GM19025 (cell line): ENCODE measurements around the gene HCN3.

Source experiments
- ATAC-seq: cut with Tn5 transposase; IDR thresholded peaks from one replicate; pipeline ENCODE4 v1.9.1; 2021; ENCODE audit warnings: mild to moderate bottlenecking, low read depth, moderate library complexity; ENCODE audit not compliant: unreplicated experiment

Gene HCN3

DNA sequence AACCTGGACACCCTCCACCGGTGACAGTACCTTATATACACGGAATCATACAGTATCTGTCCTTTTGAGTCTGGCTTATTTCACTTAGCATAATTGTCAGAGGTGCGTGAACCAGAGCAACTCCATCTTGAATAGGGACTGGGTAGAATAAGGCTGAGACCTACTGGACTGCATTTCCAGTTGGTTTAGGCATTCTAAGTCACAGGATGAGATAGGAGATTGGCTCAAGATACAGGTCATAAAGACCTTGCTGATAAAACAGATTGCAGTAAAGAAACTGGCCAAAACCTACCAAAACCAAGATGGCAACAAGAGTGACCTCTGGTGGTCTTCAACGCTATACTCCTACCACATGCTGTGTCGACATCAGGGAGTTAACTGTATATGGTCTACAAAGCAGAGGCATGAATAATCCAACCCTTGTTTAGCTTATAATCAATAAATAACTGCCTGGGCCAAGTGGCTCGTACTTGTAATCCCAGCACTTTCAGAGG is 30.0 kb downstream of the HCN3 start:
- no peak for ATAC-seq

DNA sequence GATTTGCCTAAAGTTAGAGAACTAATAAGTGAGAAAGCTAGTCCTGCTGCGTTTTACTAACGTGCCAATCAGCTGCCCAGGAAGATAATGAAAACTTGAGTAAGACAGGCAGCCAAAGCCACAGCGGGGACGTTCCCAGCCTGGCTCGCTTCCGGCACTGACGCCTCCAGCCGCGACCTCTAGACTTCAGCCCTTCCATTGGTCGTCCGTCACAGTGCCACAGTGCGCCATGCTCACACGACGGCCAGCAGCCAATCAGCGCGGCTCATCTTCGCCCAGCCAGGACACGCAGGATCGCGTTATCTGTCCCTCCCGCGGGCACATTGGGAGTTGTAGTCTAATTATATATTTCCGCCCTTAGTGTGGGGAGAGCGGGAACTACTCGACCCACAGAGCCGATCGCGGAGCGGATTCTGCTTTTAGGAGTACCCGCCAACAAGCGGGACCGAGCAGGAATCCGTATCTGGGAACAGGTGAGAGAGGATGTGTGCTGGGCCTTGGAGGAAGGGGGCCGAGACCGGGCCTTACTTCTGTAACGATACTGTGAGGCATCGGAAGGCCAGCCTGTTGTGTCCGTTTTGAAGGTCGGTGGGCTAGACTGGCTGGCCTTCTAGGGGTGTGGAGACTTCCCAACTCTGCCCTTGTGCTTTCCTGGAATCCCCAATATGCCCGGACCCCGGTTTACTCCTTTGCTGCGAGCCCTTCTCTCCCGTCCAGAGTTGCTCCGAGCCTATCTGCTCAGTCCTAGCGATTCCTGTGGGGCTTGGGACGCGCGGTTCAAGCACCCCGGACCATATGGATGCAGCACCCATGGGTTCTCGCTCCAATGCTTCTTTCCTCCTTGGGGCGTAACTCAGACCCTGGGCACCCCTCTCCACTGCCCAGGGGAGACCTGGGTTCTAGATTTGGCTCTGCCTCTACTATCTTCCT is 31.5 kb downstream of the HCN3 start, which contains the start of gene FDPS:
FDPS (plus strand) TSS at position 374 of the 930 bp plus-strand sequence. CDS start 924 bp downstream, outside the sequence.
- peak; percentile 93 for ATAC-seq

DNA sequence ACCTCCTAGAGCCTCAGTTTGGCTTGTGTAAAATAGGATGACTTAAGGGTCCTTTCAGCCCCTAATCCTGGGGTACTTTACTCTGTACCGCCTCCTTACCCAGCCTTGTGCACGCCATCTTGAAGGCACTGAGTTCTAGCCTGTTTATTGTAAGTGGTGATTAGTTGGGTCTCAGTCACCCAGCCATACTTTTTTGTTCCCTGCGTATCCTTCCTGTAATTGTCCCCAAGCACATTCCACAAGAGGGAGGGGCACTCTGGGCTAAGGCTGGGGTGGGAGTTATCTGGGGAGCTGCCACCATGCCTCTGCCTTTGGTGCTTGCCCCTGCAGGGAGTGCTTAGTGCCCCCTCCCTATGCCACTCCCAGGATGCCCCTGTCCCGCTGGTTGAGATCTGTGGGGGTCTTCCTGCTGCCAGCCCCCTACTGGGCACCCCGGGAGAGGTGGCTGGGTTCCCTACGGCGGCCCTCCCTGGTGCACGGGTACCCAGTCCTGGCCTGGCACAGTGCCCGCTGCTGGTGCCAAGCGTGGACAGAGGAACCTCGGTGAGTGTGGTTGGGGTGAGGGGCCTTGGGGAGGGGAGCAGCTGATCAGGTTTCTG is 32.3 kb downstream of the HCN3 start:
- no peak for ATAC-seq

DNA sequence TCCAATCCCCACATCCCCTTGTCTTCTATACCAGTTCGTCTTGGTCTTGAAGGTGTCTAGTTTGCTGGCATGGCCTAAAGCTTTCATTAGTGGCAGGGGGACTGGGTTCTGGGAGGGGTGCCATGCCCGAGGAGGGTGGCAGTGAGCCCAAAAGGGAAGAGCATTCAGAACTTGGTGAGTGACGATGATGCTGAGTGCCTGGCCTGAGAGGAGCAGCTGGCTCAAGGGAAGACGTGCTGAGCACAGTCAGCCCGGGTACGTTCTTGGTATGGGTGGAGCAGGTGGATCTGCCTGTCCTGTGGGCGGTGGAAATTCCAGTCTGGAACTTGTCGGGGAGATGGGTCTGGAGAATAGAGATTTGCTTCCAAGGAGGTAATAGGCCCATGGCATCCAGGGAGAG is 36.0 kb downstream of the HCN3 start:
- no peak for ATAC-seq

DNA sequence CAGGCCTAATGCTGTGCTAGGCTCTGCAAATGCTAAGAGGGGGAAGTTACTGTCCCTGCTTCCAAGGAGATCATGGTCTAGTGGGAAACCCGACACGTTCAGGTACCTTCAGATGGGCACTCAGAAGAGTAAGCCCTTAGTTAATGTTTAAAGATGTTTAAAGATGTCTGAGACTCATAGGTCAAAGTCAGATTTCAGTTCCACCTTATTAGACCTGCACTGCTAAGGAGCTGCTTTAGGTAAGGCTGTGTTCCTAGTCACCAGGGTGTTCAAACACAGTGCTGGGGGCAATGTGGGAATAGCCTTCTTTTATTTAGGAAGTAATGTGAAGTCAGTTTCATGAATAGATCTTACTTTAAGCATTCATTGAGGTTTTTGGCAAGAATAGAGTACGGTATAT is 39.7 kb downstream of the HCN3 start:
- no peak for ATAC-seq

DNA sequence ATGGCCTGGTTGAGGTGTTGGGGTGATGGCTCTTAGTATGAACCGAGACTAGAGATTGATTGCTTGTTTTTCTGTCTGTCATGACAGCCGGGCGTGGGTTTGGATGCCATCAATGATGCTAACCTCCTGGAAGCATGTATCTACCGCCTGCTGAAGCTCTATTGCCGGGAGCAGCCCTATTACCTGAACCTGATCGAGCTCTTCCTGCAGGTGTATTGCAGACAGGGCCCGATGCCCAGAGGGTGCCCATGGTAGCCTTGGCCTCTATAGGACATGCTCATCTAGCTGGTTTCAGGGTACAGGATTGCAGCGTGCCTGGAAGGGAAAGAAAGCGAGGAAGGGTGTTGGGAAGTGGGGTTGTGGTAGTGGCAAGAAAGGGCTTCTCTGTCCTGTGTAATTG is 40.8 kb downstream of the HCN3 start:
- no peak for ATAC-seq

DNA sequence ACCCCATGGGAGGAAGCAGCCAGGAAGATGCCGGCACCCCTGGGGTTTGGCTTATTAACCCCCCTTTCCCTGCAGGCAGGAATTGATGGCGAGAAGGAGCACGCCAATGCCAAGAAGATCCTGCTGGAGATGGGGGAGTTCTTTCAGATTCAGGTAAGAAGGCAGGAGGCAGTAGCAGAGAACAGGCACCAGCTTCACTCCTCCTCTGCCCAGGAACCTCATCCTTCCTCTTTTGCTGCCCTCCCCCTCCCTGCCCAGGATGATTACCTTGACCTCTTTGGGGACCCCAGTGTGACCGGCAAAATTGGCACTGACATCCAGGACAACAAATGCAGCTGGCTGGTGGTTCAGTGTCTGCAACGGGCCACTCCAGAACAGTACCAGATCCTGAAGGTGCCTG is 42.3 kb downstream of the HCN3 start:
- no peak for ATAC-seq

DNA sequence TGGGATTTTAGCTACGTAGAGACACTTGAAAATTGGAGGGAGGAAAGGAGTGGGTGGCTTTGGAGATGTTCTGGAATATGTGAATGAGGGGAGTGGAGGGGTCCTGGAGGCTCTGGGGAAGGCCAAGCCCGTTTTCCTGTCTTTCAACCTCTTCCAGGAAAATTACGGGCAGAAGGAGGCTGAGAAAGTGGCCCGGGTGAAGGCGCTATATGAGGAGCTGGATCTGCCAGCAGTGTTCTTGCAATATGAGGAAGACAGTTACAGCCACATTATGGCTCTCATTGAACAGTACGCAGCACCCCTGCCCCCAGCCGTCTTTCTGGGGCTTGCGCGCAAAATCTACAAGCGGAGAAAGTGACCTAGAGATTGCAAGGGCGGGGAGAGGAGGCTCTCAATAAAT is 43.0 kb downstream of the HCN3 start:
- no peak for ATAC-seq

DNA sequence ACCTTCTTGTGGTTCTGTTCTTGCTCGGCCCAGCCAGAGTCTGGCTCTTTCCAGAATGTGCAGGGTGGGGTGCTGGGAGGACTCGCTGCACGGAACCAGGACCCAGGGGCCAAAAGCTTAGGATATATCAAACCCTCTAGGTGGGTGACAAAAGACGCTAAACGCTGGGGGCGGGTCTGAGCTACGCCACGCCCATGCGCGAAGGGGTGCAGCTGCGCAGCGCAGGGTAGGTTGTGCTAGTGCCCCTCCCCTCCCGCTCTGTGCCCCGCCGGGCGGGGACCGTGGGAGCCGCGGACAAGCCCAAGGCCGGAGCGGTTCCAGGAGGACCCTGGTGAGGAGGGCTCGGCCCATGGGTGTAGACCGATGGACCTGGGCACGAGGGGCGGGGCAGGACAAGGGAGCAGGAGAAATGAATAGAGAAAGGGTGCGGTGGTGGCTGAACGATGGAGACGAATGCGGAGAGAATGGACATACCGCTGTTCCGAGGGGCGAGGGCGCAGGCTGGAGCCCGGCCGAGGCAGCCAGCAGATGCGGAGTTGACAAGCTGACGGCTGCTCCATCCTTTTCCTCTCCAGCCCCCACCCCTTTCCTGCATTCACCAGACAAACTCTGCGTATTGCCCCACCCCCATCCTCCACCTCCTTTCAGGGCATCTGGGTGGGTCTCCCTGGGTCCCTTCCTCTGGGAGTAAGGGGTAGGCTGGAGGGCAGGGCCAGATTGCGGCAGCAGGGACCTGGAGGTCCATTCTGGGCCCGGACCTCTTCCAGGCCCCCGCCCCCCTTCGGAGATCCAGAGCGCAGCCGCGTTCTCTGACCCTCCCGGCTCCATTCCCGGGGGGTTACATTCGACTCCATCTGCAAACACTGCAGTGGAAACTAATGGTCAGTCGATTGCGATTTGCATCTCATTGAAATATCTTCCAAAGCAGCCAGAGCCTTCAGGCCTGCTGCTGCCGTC is 43.7 kb downstream of the HCN3 start, which contains the start of gene RUSC1:
RUSC1 (plus strand) TSS at position 234 of the 957 bp plus-strand sequence. CDS start 880 bp downstream, outside the sequence.
- ATAC-seq = no peak

DNA sequence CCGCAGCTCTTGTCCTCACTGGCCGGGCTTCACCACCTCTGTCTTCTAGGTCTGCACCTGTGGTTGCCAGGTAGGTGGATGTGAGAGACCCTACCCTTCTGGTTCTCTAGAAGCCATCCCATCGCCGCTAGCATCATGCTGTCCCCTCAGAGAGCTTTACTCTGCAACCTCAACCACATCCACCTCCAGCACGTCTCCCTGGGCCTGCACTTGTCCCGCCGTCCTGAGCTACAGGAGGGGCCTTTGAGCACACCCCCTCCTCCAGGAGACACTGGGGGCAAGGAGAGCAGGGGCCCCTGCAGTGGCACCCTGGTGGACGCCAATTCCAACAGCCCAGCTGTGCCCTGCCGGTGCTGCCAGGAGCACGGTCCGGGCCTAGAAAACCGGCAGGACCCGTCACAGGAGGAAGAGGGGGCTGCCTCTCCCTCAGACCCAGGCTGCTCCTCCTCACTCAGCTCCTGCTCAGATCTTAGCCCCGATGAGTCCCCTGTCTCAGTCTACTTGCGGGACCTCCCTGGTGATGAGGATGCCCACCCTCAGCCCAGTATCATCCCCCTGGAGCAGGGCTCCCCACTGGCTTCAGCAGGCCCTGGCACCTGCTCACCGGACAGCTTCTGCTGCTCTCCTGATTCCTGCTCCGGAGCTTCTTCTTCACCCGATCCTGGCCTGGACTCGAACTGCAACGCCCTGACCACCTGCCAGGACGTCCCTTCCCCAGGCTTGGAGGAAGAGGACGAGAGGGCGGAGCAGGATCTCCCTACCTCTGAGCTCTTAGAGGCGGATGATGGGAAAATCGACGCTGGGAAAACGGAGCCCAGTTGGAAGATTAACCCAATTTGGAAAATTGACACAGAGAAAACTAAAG is 44.6 kb downstream of the HCN3 start:
- ATAC-seq = no peak

DNA sequence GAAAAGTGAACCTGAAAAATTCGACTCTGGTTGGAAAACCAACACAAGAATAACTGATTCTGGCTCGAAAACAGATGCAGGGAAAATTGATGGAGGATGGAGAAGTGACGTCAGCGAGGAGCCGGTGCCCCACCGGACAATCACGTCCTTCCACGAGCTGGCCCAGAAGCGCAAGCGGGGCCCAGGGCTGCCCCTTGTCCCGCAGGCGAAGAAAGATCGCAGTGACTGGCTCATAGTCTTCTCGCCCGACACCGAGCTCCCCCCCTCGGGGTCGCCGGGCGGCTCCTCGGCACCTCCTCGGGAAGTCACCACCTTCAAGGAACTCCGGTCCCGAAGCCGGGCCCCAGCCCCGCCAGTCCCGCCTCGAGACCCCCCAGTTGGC is 45.3 kb downstream of the HCN3 start:
- no peak for ATAC-seq

DNA sequence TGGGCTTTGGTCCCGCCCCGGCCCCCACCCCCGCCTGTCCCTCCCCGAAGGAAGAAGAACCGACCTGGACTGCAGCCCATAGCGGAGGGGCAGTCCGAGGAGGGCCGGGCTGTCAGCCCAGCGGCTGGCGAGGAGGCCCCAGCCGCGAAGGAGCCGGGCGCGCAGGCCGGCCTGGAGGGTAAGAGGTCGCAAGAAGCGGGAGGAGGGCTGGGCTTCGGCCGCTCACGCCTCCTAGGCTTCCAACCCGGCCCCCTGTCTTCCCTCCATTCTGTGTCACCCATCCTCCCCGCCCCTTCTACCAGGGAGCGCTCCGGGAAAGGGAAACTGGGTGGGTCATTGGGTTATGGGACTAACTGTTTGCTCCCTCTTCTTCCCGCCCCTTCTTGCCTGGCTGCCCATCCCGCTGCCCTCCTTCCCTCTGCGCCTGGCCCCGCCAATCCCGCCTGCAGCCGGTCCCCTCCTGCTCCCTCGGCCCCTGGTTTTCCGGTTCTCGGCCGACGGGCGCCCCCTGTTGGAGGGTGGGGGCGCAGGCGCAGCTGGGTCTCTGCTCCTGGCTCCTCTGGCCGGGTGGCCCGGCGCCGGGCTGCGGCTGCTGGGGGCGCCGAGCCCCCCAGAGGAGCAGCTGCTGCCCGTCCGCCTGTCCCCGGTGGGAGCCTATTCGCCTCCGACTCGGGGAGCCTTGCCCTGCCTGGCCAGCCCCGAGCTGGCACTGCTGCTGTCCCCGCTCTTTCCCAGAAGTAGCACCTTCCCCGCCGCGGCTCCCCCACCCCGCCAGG is 45.9 kb downstream of the HCN3 start:
- no peak for ATAC-seq

DNA sequence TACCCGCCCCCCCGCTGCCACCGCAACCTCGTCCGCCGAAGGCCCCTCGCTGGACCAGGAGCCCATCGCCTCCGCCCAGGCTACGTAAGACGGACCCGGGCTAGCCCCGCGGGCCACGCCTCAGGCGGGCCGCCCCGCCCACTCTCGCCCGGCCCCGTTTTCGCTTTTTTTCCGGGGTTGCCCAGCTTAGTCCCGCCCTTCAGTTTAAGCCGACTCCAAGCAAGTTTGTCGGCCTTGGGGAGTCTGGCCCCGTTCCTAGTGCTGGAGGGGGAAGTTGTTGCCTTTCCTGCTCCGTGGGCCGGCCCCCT is 46.4 kb downstream of the HCN3 start:
- peak; percentile 32 for ATAC-seq

DNA sequence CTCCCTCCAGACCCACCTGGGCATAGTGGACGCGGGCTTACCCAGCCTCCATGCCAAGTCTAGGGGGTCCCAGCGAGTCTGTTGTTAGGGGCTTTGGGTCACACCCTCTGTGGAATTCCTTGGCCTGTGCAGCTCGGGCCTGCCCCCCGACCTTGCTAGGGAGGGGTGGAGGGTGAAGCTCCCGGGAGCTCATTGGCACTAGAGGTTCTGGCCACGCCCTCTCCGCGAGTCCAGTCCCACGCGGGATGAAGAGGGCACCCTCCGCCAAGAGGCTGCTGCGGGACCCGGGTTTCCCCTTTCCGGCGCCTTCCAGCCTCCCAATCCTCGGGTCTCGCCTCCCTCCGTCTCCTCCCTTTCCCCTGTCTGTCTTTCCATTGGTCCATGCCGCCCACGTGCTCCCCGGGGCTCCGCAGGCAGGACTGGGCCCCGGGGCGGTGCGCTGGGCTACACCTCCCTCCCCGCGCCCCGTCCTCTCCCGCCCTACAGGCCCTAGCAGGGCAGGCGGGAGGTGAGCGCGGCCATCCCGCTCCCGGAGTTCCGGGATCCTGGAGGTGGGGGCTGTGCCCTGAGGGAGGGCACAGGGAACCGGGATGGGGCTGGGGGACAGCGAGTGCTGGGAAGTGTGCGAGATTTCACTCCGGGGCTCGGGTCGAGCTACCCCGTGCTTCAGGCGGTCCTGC is 46.9 kb downstream of the HCN3 start:
- ATAC-seq = peak; percentile 71

DNA sequence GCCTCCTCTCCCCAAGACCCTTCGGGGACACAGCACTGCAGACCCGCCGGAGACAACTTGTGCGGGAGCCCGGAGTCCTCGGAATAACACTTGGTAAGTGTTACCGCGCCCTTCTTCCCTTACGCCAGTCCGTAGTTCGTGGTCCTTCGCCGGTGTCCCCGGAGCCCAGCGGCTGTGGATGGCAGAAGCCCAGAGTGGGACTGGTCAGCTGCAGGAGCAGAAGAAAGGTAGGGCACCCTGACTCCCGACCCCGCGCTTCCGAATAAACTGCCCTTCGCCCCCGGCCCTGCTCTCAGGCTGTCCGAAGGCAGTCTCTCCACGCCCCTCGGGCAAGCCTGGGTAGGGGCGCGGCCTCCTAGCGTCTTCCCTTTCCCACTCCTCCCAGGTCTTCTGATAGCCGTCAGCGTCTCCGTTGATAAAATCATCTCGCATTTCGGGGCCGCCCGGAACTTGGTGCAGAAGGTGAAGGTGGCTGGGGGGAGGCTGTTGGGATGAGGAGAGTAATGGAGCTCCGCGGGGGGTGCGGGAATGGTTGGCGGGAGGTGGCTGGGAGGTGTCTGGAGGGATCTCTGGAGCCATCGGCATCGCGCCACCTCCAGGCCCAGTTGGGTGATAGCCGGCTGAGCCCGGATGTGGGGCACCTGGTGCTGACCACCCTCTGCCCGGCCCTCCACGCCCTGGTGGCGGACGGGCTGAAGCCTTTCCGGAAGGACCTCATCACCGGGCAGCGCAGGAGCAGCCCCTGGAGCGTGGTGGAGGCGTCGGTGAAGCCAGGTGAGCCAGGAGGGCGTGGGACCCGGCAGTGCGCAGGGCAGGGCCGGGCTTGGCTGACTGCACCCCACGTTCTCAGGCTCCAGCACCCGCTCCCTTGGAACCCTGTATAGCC is 47.7 kb downstream of the HCN3 start:
- ATAC-seq = no peak

DNA sequence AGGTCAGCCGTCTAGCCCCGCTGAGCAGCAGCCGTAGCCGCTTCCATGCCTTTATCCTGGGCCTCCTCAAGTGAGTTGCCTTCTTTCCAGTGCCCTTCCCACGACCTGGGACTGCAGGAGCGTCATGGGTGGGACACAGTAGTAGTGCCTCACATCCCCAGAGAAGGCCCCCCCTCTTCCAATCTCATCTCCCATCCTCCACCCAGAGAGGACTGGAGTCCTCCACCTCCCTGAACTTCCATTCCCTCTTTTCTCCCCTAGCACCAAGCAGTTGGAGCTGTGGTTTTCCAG is 48.3 kb downstream of the HCN3 start:
- ATAC-seq = no peak

DNA sequence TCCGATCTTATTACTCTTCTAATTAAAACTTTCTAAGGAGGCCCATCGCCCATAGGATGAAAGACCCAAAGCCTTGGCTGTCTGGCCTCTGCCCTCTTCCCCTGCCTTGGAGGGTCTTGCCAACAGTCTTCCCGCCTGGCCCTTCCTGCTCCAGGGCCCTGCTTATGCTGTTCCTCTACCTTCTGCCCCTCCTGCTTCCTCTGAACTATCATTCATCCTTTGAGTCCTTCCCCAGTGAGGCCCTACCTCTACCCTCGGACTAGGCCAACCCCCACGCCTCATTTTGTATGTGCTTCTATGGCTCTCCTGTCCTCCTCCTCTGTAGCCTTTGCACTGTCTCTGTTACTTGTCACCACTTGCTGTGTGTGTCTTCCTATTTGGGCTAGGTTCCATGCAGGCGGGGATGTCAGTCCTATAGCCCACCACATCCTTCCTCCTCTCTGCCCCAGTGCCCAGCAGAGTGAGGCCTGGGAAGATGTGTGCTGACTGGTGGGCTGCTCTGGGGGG is 48.8 kb downstream of the HCN3 start:
- ATAC-seq = no peak
